ENCODE measurements around the gene SEMA3A. TPM values are rescaled to one million over a fixed set of nuclear protein-coding genes. Genes with fewer than 3 reads are reported as not detected.

Gene SEMA3A
- total RNA-seq, 1 experiment from 2014 or later: 14.2 TPM

- DNase-seq (ENCODE audit: low read depth, low spot score): no peak
- intact Hi-C loops (cut with micrococcal nuclease): no loop called here
- H3K4me2 ChIP-seq (ENCODE audit: low read length): no peak overlapping the region
- no TSS peak for BruUV-seq (replicated peaks)
- no peaks in the 10 kb centered on the region for H3K79me2 ChIP-seq (ENCODE audit: insufficient read depth, low read length)
- H3K4me1 ChIP-seq (ENCODE audit: control insufficient read depth in 1 of 2, insufficient read depth in 2 of 2, low read length in 2 of 2): no peaks in the 10 kb centered on the region
- no peak overlapping the region for H3K9ac ChIP-seq (ENCODE audit: low read length)
- ChIA-PET POLR2A (no interaction called here), RAD21 (ENCODE audit: low non-redundant PET in 1 of 2, low total read pairs in 2 of 2, uncharacterized antibody in 2 of 2, unreplicated experiment in 2 of 2) (no interaction called here), CTCF (no interaction called here)
- H3K9me2 ChIP-seq (ENCODE audit: insufficient read depth): no peaks in the 10 kb centered on the region
- no peak overlapping the region for H3K27ac ChIP-seq (ENCODE audit: low read depth, low read length)
- no peaks in the 10 kb centered on the region for H3K9me3 ChIP-seq (ENCODE audit: control insufficient read depth in 1 of 2, insufficient read depth in 1 of 2, low read depth in 1 of 2, low read length in 2 of 2)
- H3K36me3 ChIP-seq (ENCODE audit: control insufficient read depth in 1 of 2, insufficient read depth in 2 of 2, low read length in 2 of 2): no peaks in the 10 kb centered on the region
- no peak overlapping the region for H2AFZ ChIP-seq (ENCODE audit: low read depth, low read length, poor library complexity, severe bottlenecking)
- no peak overlapping the region for H3K4me3 ChIP-seq (replicated peaks in 1 of 2; ENCODE audit: low read depth in 1 of 2, low read length in 2 of 2)
- TF ChIP-seq YY1 (IDR thresholded peaks at IDR 0.05; ENCODE audit: extremely low read depth, insufficient replicate concordance, low read depth, low read length) (no peak), EZH2phosphoT487 (IDR thresholded peaks at IDR 0.05; ENCODE audit: borderline replicate concordance) (no peak), SP1 (IDR thresholded peaks at IDR 0.05; ENCODE audit: low read depth) (no peak), TCF7L2 (IDR thresholded peaks at IDR 0.05; ENCODE audit: borderline replicate concordance, extremely low read depth, insufficient read depth, insufficient read length) (no peak), POLR2AphosphoS5 (IDR thresholded peaks at IDR 0.05; ENCODE audit: low read depth, low read length) (no peak), EGR1 (IDR thresholded peaks at IDR 0.05; ENCODE audit: low read depth) (no peak), EZH2 (IDR thresholded peaks at IDR 0.05) (no peak), CEBPB (IDR thresholded peaks at IDR 0.05; ENCODE audit: low read depth) (no peak), ZBTB33 (IDR thresholded peaks at IDR 0.05; ENCODE audit: extremely low read depth, insufficient replicate concordance, low read length) (no peak), SIN3A (IDR thresholded peaks at IDR 0.05; ENCODE audit: low read depth) (no peak), POLR2A (IDR thresholded peaks at IDR 0.05; ENCODE audit: borderline replicate concordance, extremely low read depth, insufficient read depth, insufficient read length) (no peak), SRF (IDR thresholded peaks at IDR 0.05; ENCODE audit: low read depth) (no peak), RAD21 (IDR thresholded peaks at IDR 0.05; ENCODE audit: low read depth) (no peak)
- TF ChIP-seq, protein P1, sequence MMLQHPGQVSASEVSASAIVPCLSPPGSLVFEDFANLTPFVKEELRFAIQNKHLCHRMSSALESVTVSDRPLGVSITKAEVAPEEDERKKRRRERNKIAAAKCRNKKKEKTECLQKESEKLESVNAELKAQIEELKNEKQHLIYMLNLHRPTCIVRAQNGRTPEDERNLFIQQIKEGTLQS (IDR thresholded peaks at IDR 0.05): no peak
- TF ChIP-seq, protein P2, sequence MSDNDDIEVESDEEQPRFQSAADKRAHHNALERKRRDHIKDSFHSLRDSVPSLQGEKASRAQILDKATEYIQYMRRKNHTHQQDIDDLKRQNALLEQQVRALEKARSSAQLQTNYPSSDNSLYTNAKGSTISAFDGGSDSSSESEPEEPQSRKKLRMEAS (IDR thresholded peaks at IDR 0.05): no peak
- TF ChIP-seq, protein P3, sequence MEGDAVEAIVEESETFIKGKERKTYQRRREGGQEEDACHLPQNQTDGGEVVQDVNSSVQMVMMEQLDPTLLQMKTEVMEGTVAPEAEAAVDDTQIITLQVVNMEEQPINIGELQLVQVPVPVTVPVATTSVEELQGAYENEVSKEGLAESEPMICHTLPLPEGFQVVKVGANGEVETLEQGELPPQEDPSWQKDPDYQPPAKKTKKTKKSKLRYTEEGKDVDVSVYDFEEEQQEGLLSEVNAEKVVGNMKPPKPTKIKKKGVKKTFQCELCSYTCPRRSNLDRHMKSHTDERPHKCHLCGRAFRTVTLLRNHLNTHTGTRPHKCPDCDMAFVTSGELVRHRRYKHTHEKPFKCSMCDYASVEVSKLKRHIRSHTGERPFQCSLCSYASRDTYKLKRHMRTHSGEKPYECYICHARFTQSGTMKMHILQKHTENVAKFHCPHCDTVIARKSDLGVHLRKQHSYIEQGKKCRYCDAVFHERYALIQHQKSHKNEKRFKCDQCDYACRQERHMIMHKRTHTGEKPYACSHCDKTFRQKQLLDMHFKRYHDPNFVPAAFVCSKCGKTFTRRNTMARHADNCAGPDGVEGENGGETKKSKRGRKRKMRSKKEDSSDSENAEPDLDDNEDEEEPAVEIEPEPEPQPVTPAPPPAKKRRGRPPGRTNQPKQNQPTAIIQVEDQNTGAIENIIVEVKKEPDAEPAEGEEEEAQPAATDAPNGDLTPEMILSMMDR (IDR thresholded peaks at IDR 0.05 in 2 of 3, conservative IDR thresholded peaks at IDR 0.05 in 1 of 3; ENCODE audit: borderline replicate concordance in 1 of 3, insufficient read depth in 1 of 3, low read depth in 2 of 3, low read length in 2 of 3): no peak
- no peak for ATAC-seq
- no peaks in the 10 kb centered on the region for H4K20me1 ChIP-seq (ENCODE audit: insufficient read depth)
- H3K27me3 ChIP-seq (ENCODE audit: insufficient read depth, low read length): no peaks in the 10 kb centered on the region
These were observed 13.0 kb downstream of the SEMA3A start for GRCh38 chr7:84181628-84182027.
